ENCODE results near the gene EDA.

Gene EDA

DNA sequence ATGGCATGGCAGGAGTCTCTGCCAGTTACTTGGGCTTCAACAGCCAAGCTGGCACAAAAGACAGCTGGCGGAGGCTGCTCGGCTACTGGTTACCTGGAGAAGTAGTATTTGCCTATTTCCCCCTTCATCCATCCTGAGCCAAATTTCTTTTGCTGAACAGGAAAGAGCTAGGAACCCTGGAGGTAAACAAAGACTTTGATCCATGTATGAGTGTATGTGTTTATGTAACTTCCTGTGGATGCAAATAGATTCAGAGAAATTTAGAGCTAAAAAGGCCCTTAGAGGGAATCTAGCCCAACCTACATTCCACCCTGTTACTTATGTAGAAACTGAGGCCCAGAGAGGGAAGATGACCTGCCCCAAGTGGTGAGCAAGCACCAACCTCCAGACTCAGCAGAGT, 422.6 kb downstream of the EDA start:
- Histone ChIP-seq H4K20me1 (ENCODE audit: insufficient read depth, low read length) (no peaks in the 10 kb centered on the region), H3K27me3 (replicated peaks; ENCODE audit: insufficient read depth, low read length) (no peaks in the 10 kb centered on the region), H3K27ac (ENCODE audit: low read length) (no peak overlapping the region), H3K79me2 (ENCODE audit: low read length) (no peaks in the 10 kb centered on the region), H3K36me3 (replicated peaks; ENCODE audit: insufficient read depth, low read length) (no peaks in the 10 kb centered on the region), H3K9me3 (replicated peaks; ENCODE audit: insufficient read depth, low read length) (no peaks in the 10 kb centered on the region), H3K4me1 (ENCODE audit: low read length) (no peaks in the 10 kb centered on the region), H2AFZ (ENCODE audit: low read length) (no peak overlapping the region), H3F3A (ENCODE audit: insufficient read depth, low read length) (no peaks in the 10 kb centered on the region), H3K4me2 (ENCODE audit: low read depth, low read length) (no peak overlapping the region), H3K9ac (ENCODE audit: low read length) (no peak overlapping the region), H3K4me3 (ENCODE audit: low read length) (no peak overlapping the region), H3K9me2 (replicated peaks; ENCODE audit: insufficient read depth, low read length) (no peaks in the 10 kb centered on the region)
- TF ChIP-seq EZH2phosphoT487 (IDR thresholded peaks at IDR 0.05; ENCODE audit: low read length) (no peak), EZH2 (optimal IDR thresholded peaks at IDR 0.05; ENCODE audit: low read depth, low read length) (no peak)
- TF ChIP-seq, protein P1, sequence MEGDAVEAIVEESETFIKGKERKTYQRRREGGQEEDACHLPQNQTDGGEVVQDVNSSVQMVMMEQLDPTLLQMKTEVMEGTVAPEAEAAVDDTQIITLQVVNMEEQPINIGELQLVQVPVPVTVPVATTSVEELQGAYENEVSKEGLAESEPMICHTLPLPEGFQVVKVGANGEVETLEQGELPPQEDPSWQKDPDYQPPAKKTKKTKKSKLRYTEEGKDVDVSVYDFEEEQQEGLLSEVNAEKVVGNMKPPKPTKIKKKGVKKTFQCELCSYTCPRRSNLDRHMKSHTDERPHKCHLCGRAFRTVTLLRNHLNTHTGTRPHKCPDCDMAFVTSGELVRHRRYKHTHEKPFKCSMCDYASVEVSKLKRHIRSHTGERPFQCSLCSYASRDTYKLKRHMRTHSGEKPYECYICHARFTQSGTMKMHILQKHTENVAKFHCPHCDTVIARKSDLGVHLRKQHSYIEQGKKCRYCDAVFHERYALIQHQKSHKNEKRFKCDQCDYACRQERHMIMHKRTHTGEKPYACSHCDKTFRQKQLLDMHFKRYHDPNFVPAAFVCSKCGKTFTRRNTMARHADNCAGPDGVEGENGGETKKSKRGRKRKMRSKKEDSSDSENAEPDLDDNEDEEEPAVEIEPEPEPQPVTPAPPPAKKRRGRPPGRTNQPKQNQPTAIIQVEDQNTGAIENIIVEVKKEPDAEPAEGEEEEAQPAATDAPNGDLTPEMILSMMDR (IDR thresholded peaks at IDR 0.05; ENCODE audit: low read length) = no peak
- no peak for DNase-seq

DNA sequence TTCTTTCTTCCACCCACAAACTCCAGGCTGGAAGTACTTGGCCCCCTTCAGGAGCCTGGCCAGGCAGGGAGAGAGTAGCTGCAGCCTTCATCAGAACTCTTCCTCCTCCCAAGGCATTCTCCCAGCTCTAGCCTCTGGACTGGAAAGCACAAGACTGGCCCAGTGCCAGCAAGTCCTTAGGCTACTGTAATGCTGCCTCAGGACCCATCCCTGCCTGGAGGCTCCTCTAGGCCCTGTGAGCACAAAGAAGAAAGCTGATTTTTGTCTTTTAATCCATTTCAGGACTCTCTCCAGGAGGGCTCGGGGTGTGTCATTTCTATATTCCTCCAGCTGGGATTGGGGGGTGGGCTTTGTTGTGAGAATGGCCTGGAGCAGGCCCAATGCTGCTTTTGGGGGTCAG, 423.0 kb downstream of the EDA start:
- TF ChIP-seq, protein P1 (IDR thresholded peaks at IDR 0.05; ENCODE audit: low read length) = no peak
- TF ChIP-seq EZH2 (optimal IDR thresholded peaks at IDR 0.05; ENCODE audit: low read depth, low read length) = no peak
- no peak for TF ChIP-seq EZH2phosphoT487 (IDR thresholded peaks at IDR 0.05; ENCODE audit: low read length)
- Histone ChIP-seq H2AFZ (ENCODE audit: low read length) (no peak overlapping the region), H3K9me3 (replicated peaks; ENCODE audit: insufficient read depth, low read length) (no peaks in the 10 kb centered on the region), H3K9ac (ENCODE audit: low read length) (no peak overlapping the region), H3K27ac (ENCODE audit: low read length) (no peak overlapping the region), H3K4me3 (ENCODE audit: low read length) (no peak overlapping the region), H3K36me3 (replicated peaks; ENCODE audit: insufficient read depth, low read length) (no peaks in the 10 kb centered on the region), H3F3A (ENCODE audit: insufficient read depth, low read length) (no peaks in the 10 kb centered on the region), H4K20me1 (ENCODE audit: insufficient read depth, low read length) (no peaks in the 10 kb centered on the region), H3K9me2 (replicated peaks; ENCODE audit: insufficient read depth, low read length) (no peaks in the 10 kb centered on the region), H3K27me3 (replicated peaks; ENCODE audit: insufficient read depth, low read length) (no peaks in the 10 kb centered on the region), H3K79me2 (ENCODE audit: low read length) (no peaks in the 10 kb centered on the region), H3K4me1 (ENCODE audit: low read length) (no peaks in the 10 kb centered on the region), H3K4me2 (ENCODE audit: low read depth, low read length) (no peak overlapping the region)
- DNase-seq = no peak

DNA sequence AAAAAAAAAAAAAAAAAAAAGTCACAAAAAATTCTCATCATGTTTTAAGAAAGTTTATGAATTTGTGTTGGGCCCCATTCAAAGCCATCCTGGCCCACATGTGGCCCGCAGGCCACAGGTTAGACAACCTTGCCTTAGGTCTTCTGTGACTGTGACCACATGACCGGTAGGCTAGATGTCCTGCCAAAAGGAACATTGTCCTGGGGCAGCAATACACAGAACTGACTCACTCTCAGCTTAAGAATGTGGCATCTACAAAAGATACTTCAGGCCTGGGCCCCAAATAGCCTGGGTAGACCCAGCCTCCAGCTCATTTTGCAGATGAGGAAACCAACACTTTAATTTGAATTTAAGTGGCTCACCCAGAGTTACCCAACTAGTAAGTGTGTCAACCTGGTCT, 423.8 kb downstream of the EDA start:
- H3K9me3 ChIP-seq (replicated peaks; ENCODE audit: insufficient read depth, low read length) = no peaks in the 10 kb centered on the region
- H3K36me3 ChIP-seq (replicated peaks; ENCODE audit: insufficient read depth, low read length) = no peaks in the 10 kb centered on the region
- no peaks in the 10 kb centered on the region for H3K9me2 ChIP-seq (replicated peaks; ENCODE audit: insufficient read depth, low read length)
- H3K4me3 ChIP-seq (ENCODE audit: low read length) = no peak overlapping the region
- no peak overlapping the region for H2AFZ ChIP-seq (ENCODE audit: low read length)
- TF ChIP-seq EZH2 (optimal IDR thresholded peaks at IDR 0.05; ENCODE audit: low read depth, low read length) (no peak), EZH2phosphoT487 (IDR thresholded peaks at IDR 0.05; ENCODE audit: low read length) (no peak)
- TF ChIP-seq, protein P1 (IDR thresholded peaks at IDR 0.05; ENCODE audit: low read length) = no peak
- H4K20me1 ChIP-seq (ENCODE audit: insufficient read depth, low read length) = no peaks in the 10 kb centered on the region
- H3K27ac ChIP-seq (ENCODE audit: low read length) = no peak overlapping the region
- H3K9ac ChIP-seq (ENCODE audit: low read length) = no peak overlapping the region
- H3K4me2 ChIP-seq (ENCODE audit: low read depth, low read length) = no peak overlapping the region
- H3K27me3 ChIP-seq (replicated peaks; ENCODE audit: insufficient read depth, low read length) = no peaks in the 10 kb centered on the region
- H3F3A ChIP-seq (ENCODE audit: insufficient read depth, low read length) = no peaks in the 10 kb centered on the region
- no peaks in the 10 kb centered on the region for H3K4me1 ChIP-seq (ENCODE audit: low read length)
- H3K79me2 ChIP-seq (ENCODE audit: low read length) = no peaks in the 10 kb centered on the region
- no peak for DNase-seq
